Osteoblast (primary cell): ENCODE results near the gene LOXHD1. TPM values are rescaled to one million over a fixed set of nuclear protein-coding genes. Genes with fewer than 3 reads are reported as not detected.

ENCODE experiments used
- DNase-seq: peaks from one replicate; pipeline ENCODE4 v3.0.0; 2011; ENCODE audit warnings: low spot score, mixed read lengths; ENCODE audit not compliant: insufficient read length; ENCODE audit errors: missing footprints
- H2AFZ ChIP-seq: 2 replicates; pipeline ENCODE4 v1.6.0; 2011; ENCODE audit warnings: mild to moderate bottlenecking, low read length
- H3K27ac ChIP-seq: 2 replicates; pipeline ENCODE4 v1.5.1; 2011; ENCODE audit warnings: mild to moderate bottlenecking, low read depth, low read length, moderate library complexity
- H3K27me3 ChIP-seq: 2 replicates; pipeline ENCODE4 v1.6.0; 2012; ENCODE audit warnings: mild to moderate bottlenecking, control low read depth, inconsistent platforms, low read length, moderate library complexity; ENCODE audit not compliant: insufficient read depth
- H3K36me3 ChIP-seq: 2 replicates; pipeline ENCODE4 v1.5.1; 2011; ENCODE audit warnings: mild to moderate bottlenecking, low read length, control low read depth, moderate library complexity; ENCODE audit not compliant: insufficient read depth
- H3K4me1 ChIP-seq: 2 replicates; pipeline ENCODE4 v1.5.1; 2011; ENCODE audit warnings: mild to moderate bottlenecking, low read length, control low read depth, moderate library complexity; ENCODE audit not compliant: insufficient read depth
- H3K4me2 ChIP-seq: 2 replicates; pipeline ENCODE4 v1.6.0; 2011; ENCODE audit warnings: mild to moderate bottlenecking, low read length; ENCODE audit not compliant: insufficient read depth
- H3K4me3 ChIP-seq: fragments of 200-600 bp; sonication (generic); 3 replicates; pipeline ENCODE4 v1.5.1; 2012; ENCODE audit warnings: mild to moderate bottlenecking, low read length, inconsistent platforms; ENCODE audit not compliant: insufficient read depth
- H3K79me2 ChIP-seq: 2 replicates; pipeline ENCODE4 v1.6.0; 2012; ENCODE audit warnings: mild to moderate bottlenecking, low read length, control low read depth, inconsistent platforms; ENCODE audit not compliant: insufficient read depth
- H3K9me3 ChIP-seq: 2 replicates; pipeline ENCODE4 v1.5.1; 2011; ENCODE audit warnings: low read depth, low read length, control low read depth
- H4K20me1 ChIP-seq: 2 replicates; pipeline ENCODE4 v1.6.0; 2012; ENCODE audit warnings: mild to moderate bottlenecking, low read length, control low read depth; ENCODE audit not compliant: insufficient read depth
- total RNA-seq: library from RNA; depleted of rRNA; stranded (reverse); fragments of >200 nt; gene quantifications from 2 replicates; pipeline ENCODE4 v1.2.3, GENCODE V29; 2012
- TF ChIP-seq, protein P1 (sequence below): IDR thresholded peaks from 2 replicates; pipeline ENCODE4 v1.5.1; 2011; ENCODE audit warnings: mild to moderate bottlenecking, low read depth, low read length, moderate library complexity; ENCODE audit errors: extremely low read depth

LOXHD1 gene
- total RNA-seq, 1 donor = not detected

DNA sequence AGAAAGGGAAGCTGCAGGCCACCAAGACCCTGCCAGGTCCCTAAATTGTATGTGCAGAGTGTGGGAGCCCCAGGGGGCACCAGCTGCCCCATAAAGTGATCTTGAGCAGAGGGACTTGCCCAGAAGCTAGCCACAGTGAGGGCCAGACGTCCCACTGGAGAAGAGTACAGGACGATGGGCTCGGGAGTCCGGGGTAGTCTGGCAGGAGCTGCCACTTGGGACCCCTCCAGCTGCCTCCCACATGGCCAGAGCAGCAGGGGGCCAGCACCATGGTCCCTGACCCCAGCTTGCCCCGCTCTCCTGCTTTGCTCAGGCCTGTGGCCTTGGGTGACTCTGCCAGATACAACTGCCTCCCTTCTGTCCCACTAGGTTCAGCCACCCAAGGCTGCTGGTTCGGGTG is 11.7 kb upstream of the LOXHD1 start:
- H3K27me3 ChIP-seq = peaks cover 4% of the 10 kb centered on the region
- no peaks in the 10 kb centered on the region for H3K9me3 ChIP-seq
- TF ChIP-seq, protein P1, sequence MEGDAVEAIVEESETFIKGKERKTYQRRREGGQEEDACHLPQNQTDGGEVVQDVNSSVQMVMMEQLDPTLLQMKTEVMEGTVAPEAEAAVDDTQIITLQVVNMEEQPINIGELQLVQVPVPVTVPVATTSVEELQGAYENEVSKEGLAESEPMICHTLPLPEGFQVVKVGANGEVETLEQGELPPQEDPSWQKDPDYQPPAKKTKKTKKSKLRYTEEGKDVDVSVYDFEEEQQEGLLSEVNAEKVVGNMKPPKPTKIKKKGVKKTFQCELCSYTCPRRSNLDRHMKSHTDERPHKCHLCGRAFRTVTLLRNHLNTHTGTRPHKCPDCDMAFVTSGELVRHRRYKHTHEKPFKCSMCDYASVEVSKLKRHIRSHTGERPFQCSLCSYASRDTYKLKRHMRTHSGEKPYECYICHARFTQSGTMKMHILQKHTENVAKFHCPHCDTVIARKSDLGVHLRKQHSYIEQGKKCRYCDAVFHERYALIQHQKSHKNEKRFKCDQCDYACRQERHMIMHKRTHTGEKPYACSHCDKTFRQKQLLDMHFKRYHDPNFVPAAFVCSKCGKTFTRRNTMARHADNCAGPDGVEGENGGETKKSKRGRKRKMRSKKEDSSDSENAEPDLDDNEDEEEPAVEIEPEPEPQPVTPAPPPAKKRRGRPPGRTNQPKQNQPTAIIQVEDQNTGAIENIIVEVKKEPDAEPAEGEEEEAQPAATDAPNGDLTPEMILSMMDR = no peak
- H3K4me2 ChIP-seq = no peak overlapping the region
- H3K36me3 ChIP-seq = no peaks in the 10 kb centered on the region
- no peaks in the 10 kb centered on the region for H4K20me1 ChIP-seq
- no peaks in the 10 kb centered on the region for H3K4me1 ChIP-seq
- DNase-seq = no peak
- H2AFZ ChIP-seq = no peak overlapping the region
- no peaks in the 10 kb centered on the region for H3K79me2 ChIP-seq
- H3K4me3 ChIP-seq = no peak overlapping the region
- no peak overlapping the region for H3K27ac ChIP-seq

GRCh38 chr18:46668135-46668534 is 11.1 kb upstream of the LOXHD1 start:
- Histone ChIP-seq H3K27me3 (peaks cover 4% of the 10 kb centered on the region), H3K4me1 (no peaks in the 10 kb centered on the region), H3K36me3 (no peaks in the 10 kb centered on the region), H3K4me3 (no peak overlapping the region), H3K9me3 (no peaks in the 10 kb centered on the region), H3K79me2 (no peaks in the 10 kb centered on the region), H4K20me1 (no peaks in the 10 kb centered on the region), H3K27ac (no peak overlapping the region), H2AFZ (no peak overlapping the region), H3K4me2 (no peak overlapping the region)
- TF ChIP-seq, protein P1 = no peak
- no peak for DNase-seq

- no peak for DNase-seq
- no peaks in the 10 kb centered on the region for H3K4me1 ChIP-seq
- H3K9me3 ChIP-seq = no peaks in the 10 kb centered on the region
- H3K27me3 ChIP-seq = peaks cover 6% of the 10 kb centered on the region
- H3K4me2 ChIP-seq = no peak overlapping the region
- no peak overlapping the region for H3K4me3 ChIP-seq
- H2AFZ ChIP-seq = no peak overlapping the region
- no peaks in the 10 kb centered on the region for H3K36me3 ChIP-seq
- no peak overlapping the region for H3K27ac ChIP-seq
- TF ChIP-seq, protein P1 = no peak
- H4K20me1 ChIP-seq = no peaks in the 10 kb centered on the region
- H3K79me2 ChIP-seq = no peaks in the 10 kb centered on the region
Observed at GRCh38 chr18:46663539-46663938, 6.5 kb upstream of the LOXHD1 start.

DNA sequence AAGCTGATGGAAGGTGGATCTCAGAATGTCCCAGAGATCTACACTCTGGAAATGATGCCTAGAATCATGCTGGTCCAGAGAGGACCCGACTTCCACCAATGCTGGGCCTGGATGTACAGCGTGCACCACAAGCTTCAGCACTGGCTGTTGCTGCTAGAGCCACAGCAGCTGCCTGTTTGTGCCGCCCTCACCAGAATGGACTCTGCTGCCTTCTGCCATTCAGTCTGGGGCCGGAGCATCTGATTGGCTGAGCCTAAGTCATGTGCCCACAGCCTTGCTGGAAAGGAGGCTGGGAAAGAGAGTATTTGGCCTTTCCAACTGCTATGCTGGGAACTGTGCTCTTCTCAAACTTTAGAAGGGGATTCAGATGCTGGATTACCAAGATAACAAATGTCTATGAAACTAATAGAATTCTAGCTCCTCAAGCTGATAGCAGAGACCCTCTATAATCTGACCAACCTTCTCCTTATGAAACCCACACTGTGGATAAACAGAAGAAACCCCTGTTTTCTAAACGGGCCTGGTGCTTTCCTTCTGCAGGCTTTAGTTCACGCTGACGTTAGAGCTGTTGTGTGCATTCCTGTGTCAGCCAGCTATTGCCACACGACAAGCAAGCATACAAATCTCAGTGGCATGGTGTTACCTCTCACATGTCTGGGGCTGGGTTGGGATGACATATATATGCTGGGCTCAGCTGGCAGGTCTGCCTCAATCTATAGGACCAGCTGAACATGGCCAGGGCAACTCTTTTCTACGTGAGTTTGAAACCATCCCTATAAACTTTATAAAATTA is 4.1 kb upstream of the LOXHD1 start:
- Histone ChIP-seq H3K4me1 (no peaks in the 10 kb centered on the region), H3K4me3 (no peak overlapping the region), H3K36me3 (no peaks in the 10 kb centered on the region), H3K9me3 (no peaks in the 10 kb centered on the region), H3K79me2 (no peaks in the 10 kb centered on the region), H3K27me3 (peaks cover 6% of the 10 kb centered on the region), H4K20me1 (no peaks in the 10 kb centered on the region), H3K27ac (no peak overlapping the region), H2AFZ (peak overlapping the region; percentile 25), H3K4me2 (no peak overlapping the region)
- no peak for DNase-seq
- TF ChIP-seq, protein P1 = no peak
